ENCODE data around the gene DOCK7.

GRCh38 chr1:62493656-62494055 lies 194.5 kb downstream of the DOCK7 start:
- TF ChIP-seq CTCF (IDR thresholded peaks at IDR 0.05): no peak
- no peak for TF ChIP-seq POLR2A (IDR thresholded peaks at IDR 0.05)

Data from stomach (tissue), 4 donors.